Stimulated activated CD8-positive, alpha-beta memory T cell treated with anti-CD3 and anti-CD28 coated beads, Interleukin-12 subunit alpha, Interleukin-12 subunit beta, amount 100 ng/mL, for 4 hours (primary cell): ENCODE measurements around the gene SAMD13.

Experiments
- DNase-seq: peaks from one replicate; pipeline ENCODE4 v3.0.0-alpha.2; 2020; ENCODE audit warnings: low read depth

Gene SAMD13

DNA sequence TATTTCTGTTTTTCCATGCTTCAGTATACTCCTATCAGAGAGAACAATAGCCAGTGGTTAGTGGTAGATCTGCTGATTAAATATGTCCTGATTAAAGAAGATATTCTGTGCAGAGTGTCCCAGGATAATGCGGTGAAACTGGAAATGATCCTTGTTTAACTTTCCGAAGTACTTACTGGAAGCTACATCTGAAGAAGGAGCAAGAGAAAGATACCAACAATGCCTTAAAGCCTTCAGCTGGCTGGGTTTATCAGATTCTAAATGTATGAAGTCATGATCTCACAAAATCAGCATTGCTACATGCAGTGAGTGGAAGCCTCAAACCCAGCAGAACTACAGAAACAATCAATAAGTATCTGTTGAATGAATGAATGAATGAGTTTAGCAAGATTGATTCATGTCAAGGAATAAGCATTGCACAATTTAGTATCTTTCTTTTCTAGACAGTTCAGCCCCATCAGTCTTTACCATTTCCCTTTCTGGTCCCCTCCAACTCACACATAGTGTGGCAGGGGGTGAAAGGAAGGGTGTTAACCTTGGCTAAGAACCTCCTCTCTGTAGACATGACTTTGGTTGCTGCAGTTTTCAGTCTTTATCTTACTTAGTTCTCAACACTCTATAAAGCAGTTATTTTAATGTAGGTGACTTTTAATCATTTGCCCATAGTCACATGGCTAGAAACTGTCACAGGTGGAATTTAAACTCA lies 72.1 kb downstream of the SAMD13 start:
- DNase-seq = no peak

DNA sequence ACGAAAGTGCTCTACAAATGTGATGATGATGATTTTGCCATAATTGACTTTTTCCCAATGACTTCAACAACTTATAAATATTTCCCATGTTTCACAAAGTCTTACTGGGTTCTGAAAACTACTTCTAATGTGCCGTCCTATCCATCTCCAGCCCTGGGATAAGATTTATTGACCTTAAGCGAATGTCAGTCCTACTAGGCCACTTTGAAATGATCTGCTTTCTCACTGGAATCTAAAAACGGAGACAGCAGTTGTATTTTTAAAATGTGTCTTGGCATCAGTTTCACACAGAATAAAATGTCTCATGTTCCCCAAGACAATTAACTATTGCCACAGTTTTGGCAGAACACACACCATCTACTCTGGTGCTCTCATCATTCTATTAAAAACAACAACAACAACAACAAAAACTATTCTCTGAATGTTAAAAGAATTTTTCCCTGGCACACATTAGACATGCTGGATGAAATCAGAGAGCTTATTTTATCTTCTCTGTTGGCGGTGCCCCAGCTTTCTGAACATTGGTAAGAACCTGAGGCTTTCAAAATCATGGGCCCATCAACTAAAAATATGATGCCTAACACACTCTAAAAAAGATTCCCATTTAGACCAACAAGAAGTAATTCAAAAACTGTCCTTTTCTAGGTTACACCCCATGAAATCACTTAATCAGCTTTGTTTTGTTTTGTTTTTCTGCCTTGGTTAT lies 73.6 kb downstream of the SAMD13 start:
- no peak for DNase-seq

DNA sequence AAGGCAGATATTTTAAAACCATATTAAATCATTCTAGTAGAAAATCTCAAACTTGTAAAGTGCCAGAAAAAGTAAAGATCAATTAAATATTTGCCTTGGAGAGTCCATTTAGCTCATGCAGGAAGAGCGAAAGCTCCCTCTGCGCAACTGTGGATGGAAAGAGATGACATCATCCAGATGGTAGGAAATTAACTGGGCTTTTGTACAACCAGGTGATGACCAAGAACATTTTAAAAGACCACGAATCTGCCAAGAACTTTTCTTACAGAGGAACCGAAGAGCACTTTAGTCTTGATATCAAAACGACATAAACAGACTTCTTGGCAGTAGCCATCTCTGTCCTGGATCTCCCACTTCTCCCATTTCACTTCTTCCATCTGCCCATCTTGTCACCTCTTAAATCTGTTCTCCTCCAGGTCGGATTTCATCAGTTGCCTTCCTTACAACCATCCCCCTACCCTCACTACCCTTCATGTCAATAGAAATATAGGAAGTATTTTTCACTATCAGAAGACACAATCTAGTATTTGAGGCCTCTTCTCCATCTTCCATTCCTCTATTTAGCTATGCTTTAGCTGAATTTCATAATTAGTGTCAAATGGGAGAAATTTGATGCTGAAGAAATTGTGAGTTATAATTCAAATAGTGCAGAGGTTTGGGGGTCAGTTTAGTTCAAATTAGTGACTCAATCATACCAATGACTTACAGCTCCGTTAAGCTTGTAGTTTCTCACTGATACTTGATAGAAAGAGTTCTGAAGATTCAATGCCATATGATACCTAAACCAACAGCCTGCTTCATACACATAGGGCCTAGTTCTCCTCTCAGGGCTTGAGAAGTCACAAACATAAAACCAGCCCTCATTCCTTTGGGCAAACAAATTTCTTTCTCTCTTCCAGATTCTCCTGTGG lies 74.7 kb downstream of the SAMD13 start:
- DNase-seq = no peak

DNA sequence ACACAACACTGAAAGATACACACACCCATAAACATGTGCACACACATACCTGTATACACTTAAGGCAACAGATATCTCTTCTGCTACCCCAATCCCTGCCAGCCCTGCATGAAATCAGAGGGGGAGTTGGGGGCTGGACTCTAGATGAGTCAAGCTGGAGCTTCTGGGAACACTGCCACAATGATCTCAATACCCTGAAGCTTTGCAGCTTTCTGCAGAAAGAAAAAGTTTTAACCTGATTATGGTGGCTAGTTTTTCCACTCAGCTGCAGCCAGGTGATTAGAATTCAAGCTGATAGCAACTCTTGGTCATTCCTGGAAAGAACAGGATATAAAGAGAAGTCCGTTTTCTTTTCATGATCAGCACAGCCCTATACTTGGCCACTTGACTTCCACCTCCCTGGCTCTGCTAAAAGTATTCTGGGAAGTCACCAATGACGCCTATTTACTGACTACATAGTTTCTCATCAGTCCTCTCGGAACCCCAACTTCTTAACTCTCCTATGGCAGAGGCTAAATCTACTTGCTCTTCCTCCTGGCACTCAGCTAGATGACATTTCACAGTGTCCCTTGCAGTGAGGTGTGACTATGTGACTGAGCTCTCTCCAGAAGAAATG lies 76.1 kb downstream of the SAMD13 start:
- DNase-seq = no peak

DNA sequence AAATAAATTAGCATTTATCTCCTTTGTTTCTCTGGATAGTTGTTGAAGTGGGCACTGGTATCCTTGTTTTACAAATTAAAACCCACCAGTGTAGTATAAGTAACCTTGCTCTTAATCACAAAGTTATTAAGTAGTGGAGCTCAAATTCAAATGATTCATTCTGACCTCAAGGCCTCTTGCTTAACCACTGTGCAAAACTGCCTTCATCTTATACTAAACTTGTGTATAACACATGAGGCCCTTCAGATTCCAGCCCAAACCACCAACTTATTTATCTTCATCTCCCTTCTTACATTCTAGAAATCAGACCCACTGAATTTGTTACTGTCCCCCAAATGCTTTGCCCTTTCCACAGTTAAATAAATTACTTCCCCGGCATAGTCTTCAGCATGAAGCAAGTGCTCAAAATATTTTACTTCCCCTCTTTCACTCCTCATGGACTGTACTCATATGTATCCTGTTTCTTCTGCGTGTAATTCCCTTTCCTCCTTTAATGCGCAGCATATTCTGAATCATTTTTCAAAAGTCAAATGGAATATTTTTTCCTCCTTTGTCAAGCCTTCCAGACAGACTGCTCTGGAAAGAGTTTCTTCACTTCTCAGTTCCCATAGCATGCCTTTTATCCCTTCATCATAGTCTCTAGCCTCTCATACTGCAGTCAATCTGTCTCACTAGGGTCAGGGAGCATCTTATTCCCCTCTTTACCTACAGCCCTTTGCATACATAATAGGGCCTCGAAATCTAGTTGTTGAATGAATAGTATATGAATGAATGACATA lies 77.8 kb downstream of the SAMD13 start:
- DNase-seq = no peak

DNA sequence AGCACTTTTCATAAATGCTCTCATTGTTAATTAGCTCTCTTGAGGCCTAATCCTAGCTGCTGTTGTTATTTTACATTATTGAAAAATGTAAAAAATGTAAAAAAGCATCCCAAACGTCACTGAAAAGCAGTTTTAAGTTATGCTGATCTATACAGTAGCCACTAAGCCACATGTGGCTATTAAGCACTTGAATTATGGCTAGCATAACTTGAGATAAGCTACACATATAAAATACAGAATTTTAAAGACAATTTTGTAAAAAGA lies 78.3 kb downstream of the SAMD13 start:
- no peak for DNase-seq

DNA sequence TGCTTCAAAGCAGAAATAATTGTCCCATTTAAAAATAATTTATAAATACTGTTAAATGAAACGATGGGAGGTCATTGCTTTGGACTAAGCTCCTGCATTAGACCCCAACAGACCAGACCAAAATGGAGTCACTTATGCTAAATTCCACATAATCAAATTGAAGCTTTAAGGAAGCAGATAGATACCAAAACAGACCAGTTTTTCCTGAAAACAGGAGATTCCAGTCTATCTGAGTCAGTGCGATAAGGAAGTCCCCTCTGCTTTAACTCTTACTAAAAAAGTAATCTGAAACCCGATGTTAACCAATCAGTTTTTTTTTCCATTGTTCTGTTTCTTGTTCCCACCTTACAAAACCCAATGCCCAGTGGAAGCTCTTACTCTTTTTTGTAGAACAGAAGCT lies 80.6 kb downstream of the SAMD13 start:
- no peak for DNase-seq

DNA sequence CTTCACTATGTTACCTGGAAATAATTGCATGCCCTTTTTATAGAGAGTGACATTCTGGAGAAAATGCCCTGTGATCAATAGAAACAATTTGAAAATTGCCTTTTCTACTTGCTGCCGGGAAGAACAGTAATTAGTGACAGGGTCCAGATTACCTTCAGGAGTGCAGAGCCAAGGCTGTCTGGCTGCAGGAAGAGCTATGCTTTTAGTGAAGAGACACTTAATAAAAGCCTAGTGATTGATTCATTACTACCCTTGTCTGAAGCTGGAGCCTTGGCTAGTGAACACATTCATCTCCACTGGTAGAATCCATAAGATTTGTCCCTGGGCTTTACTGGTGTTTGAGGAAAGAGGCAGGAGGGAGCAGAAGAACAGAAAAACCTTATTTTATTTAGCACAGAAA lies 83.8 kb downstream of the SAMD13 start:
- no peak for DNase-seq

DNA sequence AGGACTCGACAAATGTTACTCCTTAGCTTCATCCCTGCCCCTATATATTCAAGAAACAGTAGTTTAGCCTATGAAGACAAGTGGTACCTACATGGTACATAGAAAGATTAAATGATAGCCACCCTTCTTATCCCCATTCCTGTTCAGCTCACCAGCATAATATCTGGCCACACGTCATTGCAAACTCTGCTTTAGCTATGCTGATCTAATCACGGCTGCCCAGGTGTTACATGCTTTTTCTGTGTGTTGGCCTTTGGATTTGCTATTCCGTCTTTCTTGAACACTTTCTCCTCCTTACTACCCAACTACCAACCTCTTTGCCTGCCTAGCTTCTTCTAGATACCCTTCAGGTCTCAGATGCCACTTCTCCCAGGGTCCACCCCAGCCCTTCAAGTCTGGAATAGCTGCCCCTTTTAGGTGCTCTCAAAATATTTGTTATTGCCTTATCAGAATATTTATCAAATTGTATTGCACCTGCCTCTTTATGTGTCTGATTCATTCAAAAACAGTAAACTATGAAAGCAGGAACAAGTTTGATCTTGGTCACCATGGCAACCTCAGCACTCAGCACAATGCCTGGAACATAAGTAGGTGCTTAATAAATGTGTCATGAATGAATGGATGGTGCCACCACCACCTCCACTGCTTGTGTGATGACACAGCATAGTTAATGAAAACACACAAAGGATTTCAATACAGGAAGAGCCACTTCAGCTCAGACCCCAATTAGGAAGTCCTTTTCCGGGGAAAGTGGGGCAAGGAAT lies 85.4 kb downstream of the SAMD13 start:
- no peak for DNase-seq

DNA sequence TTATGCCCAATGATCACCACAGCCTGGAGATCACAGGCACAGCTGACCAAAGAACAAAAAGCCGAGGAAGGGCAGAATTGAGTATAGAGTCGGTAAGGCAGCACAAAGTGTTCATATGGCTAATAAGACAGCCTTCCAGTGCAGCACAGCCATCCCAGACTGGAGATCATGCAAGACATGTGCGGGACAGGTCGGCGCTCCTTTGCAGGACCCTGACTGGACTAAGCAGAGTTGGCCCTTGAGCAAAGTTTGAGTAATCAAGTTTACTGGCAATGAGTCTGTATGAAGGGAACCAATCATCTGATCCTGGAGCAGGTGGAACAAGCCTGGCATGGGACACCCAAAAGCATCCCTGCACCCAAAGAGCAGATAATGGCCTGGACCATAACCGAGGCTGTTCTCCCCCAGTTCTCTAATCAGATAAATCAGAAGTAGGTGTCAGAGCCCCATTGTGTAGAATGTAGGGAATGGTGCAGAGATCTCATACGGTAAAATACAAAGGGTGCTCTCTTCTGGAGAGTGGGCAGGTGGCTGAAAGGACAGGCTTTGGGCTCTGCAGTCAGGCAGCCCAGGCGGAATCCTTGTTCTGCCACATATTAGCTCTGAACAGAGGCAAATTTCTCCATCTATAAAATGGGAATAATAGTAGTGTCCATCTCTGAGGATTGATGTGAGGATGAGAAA lies 86.1 kb downstream of the SAMD13 start:
- no peak for DNase-seq

DNA sequence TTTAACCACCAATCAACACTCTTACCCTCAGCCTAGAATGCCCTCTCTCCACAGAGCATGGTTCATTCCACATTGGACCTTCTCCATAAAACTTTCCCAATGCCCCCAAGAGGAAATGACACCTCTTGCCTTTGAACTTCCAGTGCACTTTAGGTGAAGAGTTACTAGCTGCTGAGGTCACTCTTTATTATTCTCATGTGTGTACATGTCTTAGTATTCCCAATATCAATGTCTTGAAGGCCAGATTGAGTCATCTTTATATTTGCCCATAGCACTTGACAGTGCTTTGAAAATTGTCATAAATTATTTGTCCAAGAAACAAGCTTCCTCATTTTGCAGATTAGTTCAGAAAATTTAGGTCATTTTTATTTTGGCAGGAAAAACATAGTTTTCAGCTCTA lies 88.7 kb downstream of the SAMD13 start:
- no peak for DNase-seq

DNA sequence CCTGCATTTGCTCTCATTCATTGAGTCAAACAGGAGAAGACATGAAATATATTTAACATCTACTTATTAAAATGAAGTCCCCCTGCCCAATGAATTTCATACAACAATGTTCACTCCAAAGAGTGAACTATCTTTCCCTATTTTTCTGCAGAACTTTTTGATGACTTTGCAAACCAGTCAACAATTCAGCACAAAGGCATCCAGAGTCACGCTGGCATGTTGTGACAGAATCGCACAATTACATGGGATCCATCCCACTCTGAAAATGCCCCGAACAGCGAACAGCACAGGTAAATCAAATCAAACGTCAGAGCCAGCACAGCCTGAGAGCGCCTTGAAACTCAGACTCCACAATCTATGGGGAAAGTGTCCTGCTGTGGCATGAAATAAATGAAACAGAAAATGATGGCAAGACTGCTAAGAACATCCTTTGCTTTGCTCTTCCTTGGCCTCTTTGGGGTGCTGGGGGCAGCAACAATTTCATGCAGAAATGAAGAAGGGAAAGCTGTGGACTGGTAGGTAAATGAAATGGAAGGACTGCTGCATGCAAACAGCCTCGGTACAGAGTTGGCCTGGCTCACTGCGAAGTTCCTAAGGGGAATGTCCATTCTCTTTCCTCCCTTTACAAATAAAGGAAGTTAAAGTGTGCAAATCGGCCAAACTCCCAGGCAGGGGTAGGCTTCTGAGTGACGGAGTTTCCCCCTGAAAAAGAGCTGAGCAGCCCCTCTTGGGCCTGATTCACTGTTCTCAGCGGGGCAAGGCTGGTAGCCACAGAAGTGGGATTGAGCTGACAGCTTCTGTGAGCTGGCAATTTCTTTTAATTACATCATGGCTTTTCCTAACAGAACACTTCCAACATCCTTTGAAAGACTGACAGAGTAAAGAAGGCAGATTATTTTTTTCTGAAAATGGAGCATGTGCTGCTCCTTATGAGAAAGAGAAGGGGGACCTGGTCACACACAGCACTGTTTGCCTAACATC lies 97.0 kb downstream of the SAMD13 start, which contains the start of gene DNASE2B:
DNASE2B (plus strand) TSS at position 310 of the 981 bp plus-strand sequence; CDS start at position 391, 81 bp downstream.
- DNase-seq = no peak
